Endothelial cell of umbilical vein (primary cell): ENCODE measurements around the gene ACER2. TPM values are rescaled to one million over a fixed set of nuclear protein-coding genes. Genes with fewer than 3 reads are reported as not detected.

Experiments used
- BruUV-seq: library from RNA; stranded (reverse); fragments of 400-500 nt; replicated peaks from 2 replicates; lab custom pipeline; 2021; lab: Mats Ljungman, UMichigan
- CTCF ChIA-PET: fragments of 300-600, 350-600 bp; sonication (Branson Sonifier 250); formaldehyde crosslinking; loops from one replicate; lab custom pipeline; 2021; ENCODE audit warnings: antibody characterized with exemption, inconsistent platforms; lab: Charles Lee
- POLR2A ChIA-PET: fragments of 300-600, 350-600 bp; sonication (Branson Sonifier 250); formaldehyde crosslinking; loops from one replicate; lab custom pipeline; 2021; ENCODE audit warnings: antibody characterized with exemption, inconsistent platforms; lab: Charles Lee
- DNase-seq: peaks from one replicate; pipeline ENCODE4 v3.0.0-alpha.2; 2011; ENCODE audit warnings: low read depth, low spot score
- FAIRE-seq: peaks from 2 replicates; lab custom pipeline; 2011; peaks lifted over from hg19 to GRCh38; lab: Jason Lieb, UNC
- H2AFZ ChIP-seq: 2 replicates; pipeline ENCODE4 v1.6.0; 2012; ENCODE audit warnings: low read depth, low read length, control low read depth, inconsistent platforms
- H3K27ac ChIP-seq: 2 replicates; pipeline ENCODE4 v1.5.1; 2011; ENCODE audit warnings: low read depth, mild to moderate bottlenecking, control low read depth, low read length, moderate library complexity; ENCODE audit not compliant: insufficient read depth
- H3K27me3 ChIP-seq, 2 experiments: 2 replicates each; pipeline versions ENCODE4 v1.6.0 to v1.6.1; 2011; ENCODE audit warnings: low read length in 2 of 2, mixed read lengths in 1 of 2; ENCODE audit not compliant: control insufficient read depth in 2 of 2, insufficient read depth in 2 of 2
- H3K36me3 ChIP-seq, 2 experiments: 2 replicates in 1 of 2; 3 replicates in 1 of 2; pipeline ENCODE4 v1.5.1; 2011; ENCODE audit warnings: low read length in 2 of 2, mild to moderate bottlenecking in 1 of 2, moderate library complexity in 1 of 2; ENCODE audit not compliant: control insufficient read depth in 2 of 2, insufficient read depth in 2 of 2; ENCODE audit errors: extremely low read depth in 1 of 2
- H3K4me1 ChIP-seq: 3 replicates; pipeline ENCODE4 v1.5.1; 2011; ENCODE audit warnings: mild to moderate bottlenecking, low read length; ENCODE audit not compliant: control insufficient read depth, insufficient read depth; ENCODE audit errors: extremely low read depth
- H3K4me2 ChIP-seq: 2 replicates; pipeline ENCODE4 v1.6.1; 2011; ENCODE audit warnings: low read length, control low read depth, mixed read lengths; ENCODE audit not compliant: insufficient read depth
- H3K4me3 ChIP-seq, 3 experiments: fragments of 200-600 bp in 1 of 3; sonication (generic), shearing (Covaris generic) in 1 of 3; replicated peaks in 1 of 3; 2 replicates each; pipeline ENCODE4 v1.5.1; 2011 to 2016; ENCODE audit warnings: control low read depth in 3 of 3, low read length in 3 of 3, mild to moderate bottlenecking in 2 of 3, inconsistent platforms in 1 of 3, low read depth in 1 of 3, moderate library complexity in 1 of 3; ENCODE audit not compliant: insufficient read depth in 1 of 3
- H3K79me2 ChIP-seq: 2 replicates; pipeline ENCODE4 v1.6.0; 2012; ENCODE audit warnings: low read length, inconsistent platforms; ENCODE audit not compliant: control insufficient read depth, insufficient read depth
- H3K9ac ChIP-seq: replicated peaks from 2 replicates; pipeline ENCODE3; 2011; ENCODE audit warnings: low read length, control low read depth; ENCODE audit not compliant: insufficient read depth; ENCODE audit errors: extremely low read depth
- H3K9me1 ChIP-seq: replicated peaks from 3 replicates; pipeline ENCODE4 v1.6.0; 2011; ENCODE audit warnings: mild to moderate bottlenecking, low read length; ENCODE audit not compliant: control insufficient read depth, insufficient read depth; ENCODE audit errors: extremely low read depth
- H3K9me3 ChIP-seq: replicated peaks from 2 replicates; pipeline ENCODE4 v1.5.1; 2012; ENCODE audit warnings: low read length, inconsistent platforms; ENCODE audit not compliant: control insufficient read depth, insufficient read depth
- H4K20me1 ChIP-seq: replicated peaks from 2 replicates; pipeline ENCODE3; 2011; ENCODE audit warnings: mild to moderate bottlenecking, low read length; ENCODE audit not compliant: control insufficient read depth, insufficient read depth; ENCODE audit errors: extremely low read depth
- CTCF ChIP-seq, 2 donors: IDR thresholded peaks; 1 replicate in 1 of 2; 2 replicates in 1 of 2; pipeline ENCODE4 v1.5.1; 2011; ENCODE audit warnings: low read length in 2 of 2, mild to moderate bottlenecking in 2 of 2, moderate library complexity in 2 of 2, control low read depth in 1 of 2, inconsistent platforms in 1 of 2, low read depth in 1 of 2; ENCODE audit not compliant: insufficient read depth in 1 of 2; ENCODE audit errors: extremely low read depth in 1 of 2
- EZH2 ChIP-seq: IDR thresholded peaks from 2 replicates; pipeline ENCODE4 v1.6.1; 2012; ENCODE audit warnings: borderline replicate concordance, low read depth, mild to moderate bottlenecking, moderate library complexity, low read length, inconsistent platforms; ENCODE audit not compliant: severe bottlenecking
- FOS ChIP-seq: IDR thresholded peaks from 2 replicates; pipeline ENCODE4 v1.6.1; 2011; ENCODE audit warnings: mild to moderate bottlenecking, low read length, moderate library complexity, borderline replicate concordance; ENCODE audit not compliant: insufficient read depth
- GATA2 ChIP-seq: IDR thresholded peaks from 2 replicates; pipeline ENCODE4 v1.7.0; 2011; ENCODE audit warnings: low read depth, mild to moderate bottlenecking, moderate library complexity, mixed read lengths, low read length; ENCODE audit not compliant: insufficient read length, insufficient read depth
- JUN ChIP-seq: IDR thresholded peaks from 2 replicates; pipeline ENCODE4 v1.6.1; 2011; ENCODE audit warnings: borderline replicate concordance, low read depth; ENCODE audit not compliant: insufficient read length, insufficient read depth
- MAX ChIP-seq: IDR thresholded peaks from 2 replicates; pipeline ENCODE4 v1.6.1; 2011; ENCODE audit not compliant: insufficient read depth, insufficient read length
- MYC ChIP-seq: IDR thresholded peaks from one replicate; pipeline ENCODE4 v1.6.1; 2011; ENCODE audit warnings: mild to moderate bottlenecking, low read depth, low read length
- POLR2A ChIP-seq: IDR thresholded peaks from 2 replicates; pipeline ENCODE4 v1.6.1; 2012; ENCODE audit warnings: low read depth, mild to moderate bottlenecking, control low read depth, low read length
- POLR2AphosphoS5 ChIP-seq: IDR thresholded peaks from 2 replicates; pipeline ENCODE4 v1.6.1; 2012; ENCODE audit warnings: low read depth, mild to moderate bottlenecking, control low read depth, low read length, moderate library complexity; ENCODE audit not compliant: insufficient read depth
- dilution Hi-C: fragments of 300-500 bp; cut with MboI; formaldehyde crosslinking; loops from one replicate; pipeline ENCODE4 v1.15.0; 2019; ENCODE audit warnings: low sequenced_read_pairs; ENCODE audit not compliant: extremely low pct_ligation_motif_present
- intact Hi-C: fragments of 100-400 bp; cut with micrococcal nuclease; formaldehyde crosslinking; loops from one replicate; pipeline ENCODE4 v1.10.0; 2022
- polyA plus RNA-seq, 4 experiments: library from polyadenylated mRNA; depleted of rRNA in 3 of 4; stranded (reverse) in 3 of 4; unstranded in 1 of 4; fragments of >200 nt; gene quantifications; 2 replicates each; pipeline versions ENCODE4 v1.2.1 to v1.2.3, GENCODE V29; 2011 to 2012; ENCODE audit warnings: missing spikeins in 1 of 4
- total RNA-seq: library from RNA; stranded (reverse); gene quantifications from 2 replicates; pipeline ENCODE4 v1.2.3, GENCODE V29; 2021

Gene ACER2
- total and polyA plus RNA-seq, 2 donors (not counting 3 experiments of a cell fraction or from before 2014, with no cell fraction given) = 5.2 to 7.3 TPM

- H3K4me3 ChIP-seq = no peak overlapping the region
- BruUV-seq = no TSS peak
- ChIA-PET CTCF (interaction anchor here (1.0 kb wide), 1 partner anchor 555 kb away, joined by 3 read pairs; no protein-coding TSS in a partner anchor), POLR2A (no interaction called here)
- no peaks in the 10 kb centered on the region for H3K79me2 ChIP-seq
- dilution Hi-C loops = no loop called here
- H3K4me2 ChIP-seq = no peak overlapping the region
- H3K9me3 ChIP-seq = no peaks in the 10 kb centered on the region
- no peaks in the 10 kb centered on the region for H4K20me1 ChIP-seq
- DNase-seq (no peak), FAIRE-seq (no peak)
- H3K36me3 ChIP-seq = no peaks in the 10 kb centered on the region
- no peak overlapping the region for H3K27ac ChIP-seq
- TF ChIP-seq FOS (no peak), GATA2 (no peak), POLR2AphosphoS5 (no peak), CTCF (IDR thresholded peaks at IDR 0.05; ENCODE audit: extremely low read depth in 1 of 2, insufficient read depth in 1 of 2, low read depth in 1 of 2, low read length in 2 of 2) (no peak), EZH2 (no peak), POLR2A (no peak), JUN (no peak), MYC (no peak), MAX (no peak)
- peaks cover 2% of the 10 kb centered on the region for H3K9me1 ChIP-seq
- H3K27me3 ChIP-seq = peaks cover 5 to 13% of the 10 kb centered on the region in 2 experiments
- H2AFZ ChIP-seq = no peak overlapping the region
- no peaks in the 10 kb centered on the region for H3K4me1 ChIP-seq
- no peak overlapping the region for H3K9ac ChIP-seq
- intact Hi-C loops = loop anchor here (1.0 kb wide), 1 partner anchor 428 kb away; no protein-coding TSS in a partner anchor
Observed at GRCh38 chr9:19493876-19494275, 85.1 kb downstream of the ACER2 start.
